ENCODE measurements around the gene MDK. TPM values are rescaled to one million over a fixed set of nuclear protein-coding genes. Genes with fewer than 3 reads are reported as not detected.

The MDK gene
- total RNA-seq, 1 experiment from 2014 or later: 399 TPM

DNA sequence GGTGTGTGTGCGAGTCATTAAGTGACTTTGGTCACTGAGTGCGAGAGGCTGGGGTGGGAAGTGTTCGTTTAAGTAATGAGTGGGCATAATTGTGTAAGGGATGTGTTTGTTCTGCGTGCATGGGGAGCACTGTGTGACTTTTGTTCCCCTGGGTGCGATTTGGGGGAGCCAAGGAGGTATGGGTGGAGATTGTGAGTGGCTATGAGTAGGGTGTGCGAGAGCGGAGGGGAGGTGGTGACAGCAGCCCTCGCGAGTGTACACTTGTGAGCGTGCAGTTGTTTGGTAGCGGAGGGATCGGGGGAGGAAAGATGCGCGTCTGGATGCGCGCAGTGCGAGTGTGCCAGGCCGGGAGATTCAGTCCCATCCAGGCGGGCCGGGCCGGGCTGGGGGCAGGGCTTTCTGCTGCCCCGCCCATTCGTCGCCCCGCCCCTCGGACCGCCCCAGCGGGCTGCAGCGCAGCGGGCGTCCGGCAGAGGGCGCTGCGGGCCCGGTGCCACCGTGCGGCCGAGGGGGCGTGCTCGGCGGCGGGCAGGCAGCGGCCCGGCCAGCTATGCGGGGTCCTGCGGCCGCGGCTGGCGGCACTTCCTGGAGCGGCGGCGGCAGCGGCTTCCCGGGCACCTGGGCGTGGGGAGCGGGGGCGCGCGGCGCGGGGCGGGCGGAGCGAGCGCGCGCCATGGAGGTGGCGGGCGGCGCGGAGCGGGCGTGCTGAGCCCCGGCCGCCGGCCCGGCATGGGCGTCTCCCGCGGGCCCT is 34.4 kb upstream of the MDK start, which contains the start of gene DGKZ:
TSS of gene DGKZ (plus strand) at position 578 of the 751 bp plus-strand sequence. CDS start 197 bp downstream, outside the sequence.
- Histone ChIP-seq H3K9me3 (ENCODE audit: insufficient read depth, low read depth) (no peaks in the 10 kb centered on the region), H3K27me3 (ENCODE audit: insufficient read depth, low read depth) (no peaks in the 10 kb centered on the region), H2AFZ (peak within 1 kb of the TSS; percentile 83), H3K79me2 (ENCODE audit: low read depth) (peaks cover 41% of the 10 kb centered on the region), H3K4me3 (peak within 1 kb of the TSS; percentile 97), H4K20me1 (ENCODE audit: insufficient read depth) (peaks cover 8% of the 10 kb centered on the region), H3K36me3 (ENCODE audit: low read depth) (no peaks in the 10 kb centered on the region), H3K4me2 (peak within 1 kb of the TSS; percentile 90), H3K4me1 (replicated peaks; ENCODE audit: insufficient read depth) (peaks cover 36% of the 10 kb centered on the region), H3K9me2 (ENCODE audit: insufficient read depth) (no peaks in the 10 kb centered on the region), H3F3A (ENCODE audit: insufficient read depth, low read depth) (no peaks in the 10 kb centered on the region; the same call in 1 of the 2 replicates), H3K27ac (no peak within 1 kb of the TSS)
- ChIA-PET CTCF (interaction anchor here (0.6 to 1.3 kb wide), 4 partner anchors 45 to 695 kb away, joined by 3 to 6 read pairs (median 4); partner anchors contain the start of gene CHRM4), POLR2A (ENCODE audit: unreplicated experiment) (interaction anchor here (0.6 kb wide), 1 partner anchor 19 kb away, joined by 3 read pairs; no protein-coding TSS in a partner anchor)
- no TSS peak for BruUV-seq (replicated peaks)
- intact Hi-C loops (cut with micrococcal nuclease; ENCODE audit: unreplicated experiment): loop anchor here (10.0 kb wide), 1 partner anchor 222 kb away; the partner anchor contains the start of gene PHF21A
- TF ChIP-seq, protein P1, sequence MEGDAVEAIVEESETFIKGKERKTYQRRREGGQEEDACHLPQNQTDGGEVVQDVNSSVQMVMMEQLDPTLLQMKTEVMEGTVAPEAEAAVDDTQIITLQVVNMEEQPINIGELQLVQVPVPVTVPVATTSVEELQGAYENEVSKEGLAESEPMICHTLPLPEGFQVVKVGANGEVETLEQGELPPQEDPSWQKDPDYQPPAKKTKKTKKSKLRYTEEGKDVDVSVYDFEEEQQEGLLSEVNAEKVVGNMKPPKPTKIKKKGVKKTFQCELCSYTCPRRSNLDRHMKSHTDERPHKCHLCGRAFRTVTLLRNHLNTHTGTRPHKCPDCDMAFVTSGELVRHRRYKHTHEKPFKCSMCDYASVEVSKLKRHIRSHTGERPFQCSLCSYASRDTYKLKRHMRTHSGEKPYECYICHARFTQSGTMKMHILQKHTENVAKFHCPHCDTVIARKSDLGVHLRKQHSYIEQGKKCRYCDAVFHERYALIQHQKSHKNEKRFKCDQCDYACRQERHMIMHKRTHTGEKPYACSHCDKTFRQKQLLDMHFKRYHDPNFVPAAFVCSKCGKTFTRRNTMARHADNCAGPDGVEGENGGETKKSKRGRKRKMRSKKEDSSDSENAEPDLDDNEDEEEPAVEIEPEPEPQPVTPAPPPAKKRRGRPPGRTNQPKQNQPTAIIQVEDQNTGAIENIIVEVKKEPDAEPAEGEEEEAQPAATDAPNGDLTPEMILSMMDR (conservative IDR thresholded peaks at IDR 0.05): peak; percentile 54
- no peak for TF ChIP-seq EZH2 (IDR thresholded peaks at IDR 0.05; ENCODE audit: low read depth)
- peak; percentile 46 to 97 for DNase-seq

DNA sequence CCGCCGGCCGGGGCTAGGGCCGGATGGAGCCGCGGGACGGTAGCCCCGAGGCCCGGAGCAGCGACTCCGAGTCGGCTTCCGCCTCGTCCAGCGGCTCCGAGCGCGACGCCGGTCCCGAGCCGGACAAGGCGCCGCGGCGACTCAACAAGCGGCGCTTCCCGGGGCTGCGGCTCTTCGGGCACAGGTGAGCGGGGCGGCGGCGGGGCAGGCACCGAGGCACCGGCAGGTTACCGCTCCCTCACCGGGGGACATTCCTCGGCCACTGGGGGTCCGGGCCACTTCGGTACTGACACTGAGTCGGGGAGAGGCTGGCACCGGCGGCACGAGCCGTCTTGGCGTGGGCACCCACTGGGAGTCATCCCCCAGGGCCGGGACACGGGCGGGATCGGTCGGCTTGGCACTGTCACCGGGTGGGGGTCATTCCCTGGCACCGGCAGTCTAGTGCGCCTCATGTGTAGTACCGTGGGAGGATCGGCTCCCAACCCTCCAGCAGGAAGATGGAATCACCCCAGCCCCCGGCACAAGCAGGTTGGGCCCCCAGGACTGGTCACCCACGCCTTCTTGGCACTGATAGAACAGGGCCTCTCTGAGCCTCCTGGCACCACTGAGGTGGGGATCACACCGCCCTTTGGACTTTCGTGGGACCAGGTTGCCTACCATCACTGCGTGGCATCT is 33.7 kb upstream of the MDK start:
- no peaks in the 10 kb centered on the region; the same call in 1 of the 2 replicates for H3F3A ChIP-seq (ENCODE audit: insufficient read depth, low read depth)
- peaks cover 36% of the 10 kb centered on the region for H3K4me1 ChIP-seq (replicated peaks; ENCODE audit: insufficient read depth)
- POLR2A ChIA-PET (ENCODE audit: unreplicated experiment): interaction anchor here (0.6 kb wide), 1 partner anchor 20 kb away, joined by 3 read pairs; no protein-coding TSS in a partner anchor
- peaks cover 46% of the 10 kb centered on the region for H3K79me2 ChIP-seq (ENCODE audit: low read depth)
- intact Hi-C loops (cut with micrococcal nuclease; ENCODE audit: unreplicated experiment): loop anchor here (10.0 kb wide), 1 partner anchor 223 kb away; the partner anchor contains the start of gene PHF21A
- CTCF ChIA-PET: interaction anchor here (0.7 to 1.3 kb wide), 4 partner anchors 8 to 214 kb away, joined by 3 to 6 read pairs (median 4); partner anchors contain the start of gene CHRM4
- peak overlapping the region; percentile 83 for H2AFZ ChIP-seq
- H3K9me2 ChIP-seq (ENCODE audit: insufficient read depth): no peaks in the 10 kb centered on the region
- H3K4me3 ChIP-seq: peak overlapping the region; percentile 97
- no peak overlapping the region for H3K27ac ChIP-seq
- no TSS peak for BruUV-seq (replicated peaks)
- H3K27me3 ChIP-seq (ENCODE audit: insufficient read depth, low read depth): no peaks in the 10 kb centered on the region
- no peaks in the 10 kb centered on the region for H3K36me3 ChIP-seq (ENCODE audit: low read depth)
- DNase-seq: no peak
- H4K20me1 ChIP-seq (ENCODE audit: insufficient read depth): peaks cover 13% of the 10 kb centered on the region
- TF ChIP-seq, protein P1 (conservative IDR thresholded peaks at IDR 0.05): no peak
- TF ChIP-seq EZH2 (IDR thresholded peaks at IDR 0.05; ENCODE audit: low read depth): no peak
- peak overlapping the region; percentile 90 for H3K4me2 ChIP-seq
- no peaks in the 10 kb centered on the region for H3K9me3 ChIP-seq (ENCODE audit: insufficient read depth, low read depth)
